Activated CD8-positive, alpha-beta memory T cell treated with anti-CD3 and anti-CD28 coated beads, Interleukin-2, amount 50 U/mL, for 48 hours (primary cell): Measurements from ENCODE around the gene MRTFB.
"Not testable (repeated sequence)": the region's sequence is repeated elsewhere in the genome, so short reads cannot be mapped to it uniquely, and the experiment has no call there.

Experiments
- DNase-seq: peaks from one replicate; pipeline ENCODE4 v3.0.0-alpha.2; 2020

Gene MRTFB

DNA sequence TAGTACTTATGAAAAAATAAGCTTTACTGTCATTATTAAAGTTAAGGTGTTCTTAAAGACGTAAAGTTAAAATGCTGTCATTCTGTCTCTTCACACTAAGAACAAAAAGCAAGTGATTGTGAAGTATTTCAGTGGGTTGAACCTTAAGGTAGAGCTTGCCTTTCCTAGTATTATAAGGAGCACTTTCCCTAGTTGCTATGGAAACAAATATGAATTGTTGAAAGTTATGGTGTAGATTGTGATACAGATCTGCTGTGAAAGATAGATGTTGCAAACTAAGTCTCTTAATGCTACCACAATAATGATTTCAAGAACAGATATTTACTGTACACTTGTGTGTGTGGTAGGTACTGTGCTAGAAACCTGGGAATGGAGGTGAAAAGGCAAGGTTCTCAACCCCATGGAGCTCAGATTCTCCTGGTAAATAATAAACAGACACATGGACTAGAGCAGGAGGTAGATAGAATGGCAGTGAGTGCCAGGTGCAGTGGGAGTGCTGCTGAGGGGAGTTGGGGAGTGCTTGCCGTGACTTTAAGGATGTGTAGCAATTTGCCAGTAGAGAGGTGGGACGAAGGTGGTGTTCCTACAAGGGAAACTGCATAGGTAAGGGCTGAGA is 34.7 kb downstream of the MRTFB start:
- DNase-seq = no peak

DNA sequence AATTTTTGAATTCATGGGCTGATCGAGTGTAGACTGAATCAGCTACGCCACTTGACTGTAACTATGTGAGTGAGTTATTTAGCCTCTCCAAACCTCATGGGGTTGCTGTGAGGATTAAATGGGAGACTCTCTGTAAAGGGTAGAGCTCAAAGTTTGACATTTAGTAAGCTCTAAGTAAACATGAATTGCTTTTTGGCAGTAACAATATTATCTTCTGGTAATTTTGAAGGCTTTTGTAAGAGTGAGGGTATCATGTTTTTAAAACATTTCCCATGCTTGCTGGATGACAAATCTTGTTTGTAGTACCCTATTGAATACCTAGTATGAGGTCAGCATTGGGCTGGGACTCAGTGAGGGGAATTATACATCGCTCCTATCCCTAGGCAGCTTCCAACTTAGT is 35.3 kb downstream of the MRTFB start:
- DNase-seq = no peak

DNA sequence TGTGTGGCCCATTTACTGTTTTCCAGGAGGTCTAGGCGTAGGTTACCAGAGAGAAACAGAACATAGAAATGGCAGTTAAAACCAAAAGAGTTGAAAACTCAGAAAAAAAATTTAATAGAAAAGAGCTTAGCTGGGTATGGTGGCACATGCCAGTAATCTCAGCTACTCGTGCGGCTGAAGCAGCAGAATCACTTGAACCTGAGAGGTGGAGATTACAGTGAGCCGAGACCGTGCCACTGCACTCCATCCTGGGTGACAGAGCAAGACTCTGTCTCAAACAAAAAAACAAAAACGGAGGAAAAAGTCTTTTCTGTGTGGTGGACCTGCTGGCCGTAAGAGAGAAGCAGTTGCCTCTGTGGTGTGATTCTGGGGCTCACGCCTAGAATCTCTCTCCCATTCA is 35.8 kb downstream of the MRTFB start:
- DNase-seq = no peak

DNA sequence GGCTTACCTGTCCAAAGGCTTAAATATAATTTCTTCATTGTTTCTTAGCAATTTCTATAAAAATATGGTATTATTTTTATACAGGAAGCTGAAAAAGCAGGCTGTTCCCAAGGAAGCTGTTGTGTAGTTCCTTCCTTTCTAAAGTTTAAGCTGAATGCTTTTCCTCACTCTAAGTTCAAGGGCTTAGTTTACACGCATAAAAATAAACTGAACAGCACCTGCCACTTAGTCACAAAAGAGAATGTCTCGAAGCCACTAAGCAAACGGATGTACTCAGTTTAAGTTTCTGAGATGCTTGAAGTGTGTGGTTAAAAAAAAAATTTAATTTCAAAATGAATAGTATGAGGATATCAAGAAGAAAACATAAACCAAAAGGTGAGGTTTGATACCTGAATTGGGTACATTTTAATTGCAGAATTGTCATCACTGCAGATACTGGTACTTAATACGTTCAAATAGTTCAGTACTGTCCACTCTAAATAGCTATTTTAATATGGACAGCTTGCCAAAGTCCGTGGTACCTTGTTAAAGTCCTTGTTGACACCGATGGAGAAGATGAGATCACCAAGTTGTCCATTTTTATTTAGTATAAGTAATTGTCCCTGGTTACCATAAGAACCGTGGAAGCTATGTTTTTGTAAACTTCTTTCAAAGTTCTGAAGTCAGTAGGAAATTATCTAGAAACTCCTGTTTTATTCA is 38.1 kb downstream of the MRTFB start:
- DNase-seq = no peak

DNA sequence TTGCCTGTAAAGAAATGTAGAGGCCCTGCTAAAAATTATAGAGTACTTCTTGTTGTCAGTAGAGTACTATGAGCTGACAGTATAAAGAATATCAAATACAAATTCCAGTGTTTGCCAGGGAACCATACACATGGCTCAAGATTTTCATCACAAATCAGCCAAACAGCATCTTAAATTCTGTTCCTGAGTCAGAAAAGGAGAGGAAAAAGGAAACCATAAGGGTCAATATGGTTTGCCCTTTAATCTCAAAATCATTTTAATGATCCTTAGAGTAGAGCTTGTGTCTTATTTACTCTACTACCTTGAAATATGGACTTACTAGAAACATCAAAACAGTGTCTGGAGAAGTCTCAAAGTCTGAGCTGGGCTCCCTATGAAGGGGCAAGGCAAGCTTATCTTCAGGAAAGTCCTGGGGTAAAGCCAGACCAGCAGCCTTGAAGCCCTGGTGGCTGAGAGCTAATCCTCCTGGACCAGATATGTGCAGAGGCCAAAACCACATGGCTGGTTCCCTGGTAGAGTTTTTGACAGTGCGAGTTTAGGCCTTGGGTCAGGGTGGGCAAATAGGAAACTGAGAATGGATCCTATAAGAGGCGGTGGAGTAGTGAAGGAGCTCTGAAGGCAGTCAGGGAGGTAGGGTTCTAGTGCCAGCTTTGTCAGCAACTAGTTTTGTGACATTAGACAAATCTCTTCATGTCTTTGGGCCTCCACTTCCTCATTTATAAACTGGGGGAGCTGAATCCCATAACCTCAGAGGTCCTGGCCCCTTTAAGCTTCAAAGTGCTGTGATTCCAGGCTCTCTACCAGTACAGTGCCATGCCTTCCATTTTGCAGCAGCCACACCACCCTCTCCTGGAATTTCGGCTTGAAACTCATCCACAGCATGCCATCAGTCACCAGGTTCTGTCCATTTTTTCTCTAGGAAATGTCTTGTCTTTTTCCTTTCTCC is 38.9 kb downstream of the MRTFB start:
- DNase-seq = no peak

DNA sequence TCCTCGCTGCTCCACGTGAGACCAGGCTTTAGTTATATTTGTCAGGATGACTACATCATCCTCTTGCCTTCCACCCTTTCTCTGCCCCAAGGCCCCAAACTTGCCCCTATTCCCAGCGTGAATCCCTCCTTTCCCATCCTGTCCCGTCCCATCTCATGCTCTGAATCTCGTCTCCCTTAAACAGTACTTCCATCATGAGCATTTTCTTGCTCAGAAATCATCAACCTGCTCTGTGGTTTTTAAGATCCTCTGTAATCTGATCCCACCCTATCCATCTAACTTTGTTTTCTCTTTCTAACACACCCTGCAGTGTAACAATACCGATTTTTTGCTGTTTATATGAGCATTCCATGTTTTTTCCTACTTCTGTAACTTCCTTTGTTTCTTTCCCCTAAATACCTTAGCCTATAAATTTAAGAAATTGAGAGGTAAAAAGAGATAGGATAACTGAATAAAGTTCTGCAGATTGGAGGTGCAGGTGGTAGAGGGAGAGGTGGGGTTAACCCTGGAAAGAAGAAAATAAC is 39.7 kb downstream of the MRTFB start:
- DNase-seq = no peak

DNA sequence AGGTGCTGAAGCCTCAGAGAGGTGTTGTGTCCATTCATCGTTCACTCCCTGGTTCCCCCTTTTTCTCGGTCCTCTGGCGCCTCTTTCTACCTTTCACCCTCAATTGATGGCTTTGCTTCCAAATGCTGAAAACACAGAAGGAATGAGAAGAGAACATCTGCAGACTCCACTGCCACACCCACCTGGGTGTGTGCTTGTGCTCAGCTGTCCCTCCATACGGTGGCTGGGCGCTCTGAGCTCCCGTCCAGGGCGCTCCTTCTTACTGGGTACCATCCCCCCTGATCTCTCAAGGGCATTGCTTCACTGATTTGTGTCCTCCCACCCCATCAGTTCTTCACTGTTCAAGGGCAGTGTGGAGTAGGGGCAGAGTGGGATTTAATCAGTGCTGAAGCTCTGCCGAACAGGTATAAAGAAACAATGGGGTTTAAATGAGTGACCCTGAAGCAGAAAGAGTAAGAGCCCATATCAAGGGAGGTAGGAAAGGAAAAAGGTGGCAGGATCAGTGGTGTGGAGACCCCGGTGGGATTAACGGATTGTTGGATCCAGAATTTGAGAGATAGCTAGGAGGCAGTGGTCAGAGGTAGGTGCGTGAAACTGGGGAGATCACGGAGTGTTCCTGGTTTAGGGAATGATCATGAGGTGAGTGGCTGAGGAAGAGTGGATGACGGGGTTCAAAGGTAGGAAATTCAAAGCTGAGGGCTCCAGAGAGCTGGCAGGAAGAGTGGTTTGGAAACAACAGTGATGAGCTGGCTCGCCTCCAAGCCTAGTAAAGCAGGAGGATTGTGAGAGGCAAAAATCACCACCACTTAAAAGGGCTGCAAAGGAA is 40.8 kb downstream of the MRTFB start:
- DNase-seq = no peak

DNA sequence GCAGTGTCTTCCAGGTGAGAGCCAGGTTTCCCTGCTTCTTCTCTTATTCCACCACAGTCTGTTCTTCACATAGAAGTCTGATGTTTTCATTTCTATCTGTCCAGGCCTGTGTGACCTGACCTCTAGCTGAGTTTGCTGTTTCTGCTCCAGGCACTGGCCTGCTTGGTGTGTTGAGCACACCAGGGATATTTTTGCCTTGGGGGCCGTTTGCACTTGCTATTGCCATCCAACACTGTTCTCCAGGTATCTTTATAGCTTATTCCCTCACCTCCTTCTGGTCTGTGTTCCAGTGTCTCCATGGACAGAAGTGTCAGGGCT is 41.4 kb downstream of the MRTFB start:
- no peak for DNase-seq

DNA sequence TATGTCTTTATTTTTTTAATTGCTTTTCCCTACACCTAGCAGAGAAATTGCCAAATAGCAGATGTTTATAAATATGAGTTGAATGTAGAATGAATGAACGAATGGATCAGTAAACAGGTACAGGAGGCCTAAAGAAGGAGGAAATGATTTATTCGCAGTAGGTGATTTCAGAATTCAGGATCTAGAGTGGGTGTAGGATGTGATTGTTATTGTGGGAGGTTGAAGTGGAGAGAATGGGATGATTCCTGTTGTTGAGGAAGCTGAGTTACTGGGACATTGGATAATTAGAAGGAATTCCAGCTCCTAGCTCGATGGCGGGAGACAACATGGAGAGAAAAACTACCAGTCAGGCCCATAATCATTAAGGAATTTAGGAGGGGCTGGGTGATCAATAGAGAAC is 42.2 kb downstream of the MRTFB start:
- no peak for DNase-seq

DNA sequence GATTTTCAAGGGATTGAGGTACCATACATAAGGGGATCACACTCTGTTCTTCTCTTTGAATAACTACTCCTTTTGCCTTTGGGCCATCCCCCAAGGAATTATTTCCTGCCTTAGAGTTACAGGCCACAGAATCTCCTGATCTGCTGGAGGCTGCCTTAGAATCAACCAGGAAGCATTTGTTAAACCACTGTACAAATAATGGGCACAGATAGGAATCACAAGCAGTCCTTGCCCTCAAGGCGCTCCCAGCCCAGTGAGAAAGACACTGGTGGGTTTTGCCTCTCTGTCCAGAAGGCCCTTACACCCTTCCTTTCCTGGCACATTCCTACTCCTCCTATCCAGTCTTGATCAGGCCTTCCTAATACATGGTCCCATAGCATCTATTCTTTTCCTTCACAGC is 45.9 kb downstream of the MRTFB start:
- no peak for DNase-seq

DNA sequence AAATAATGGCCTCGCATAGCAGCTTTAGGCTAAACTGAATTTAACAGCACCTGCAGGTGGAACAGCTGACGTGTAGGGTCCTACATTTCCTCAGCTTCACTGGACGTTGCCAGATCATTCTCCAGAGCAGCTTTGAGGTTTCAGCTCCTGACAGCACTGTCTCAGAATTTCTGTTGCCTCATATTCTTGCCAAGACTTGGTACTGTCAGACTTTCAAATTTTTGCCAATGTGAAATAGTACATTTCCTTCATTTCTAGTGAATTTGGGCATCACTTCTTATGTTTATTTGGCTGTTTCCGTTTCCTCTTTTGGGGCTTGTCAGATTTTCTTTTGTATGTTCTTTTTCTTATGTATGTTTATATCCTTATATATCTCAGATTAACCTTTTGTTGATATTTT is 48.7 kb downstream of the MRTFB start:
- DNase-seq = no peak

DNA sequence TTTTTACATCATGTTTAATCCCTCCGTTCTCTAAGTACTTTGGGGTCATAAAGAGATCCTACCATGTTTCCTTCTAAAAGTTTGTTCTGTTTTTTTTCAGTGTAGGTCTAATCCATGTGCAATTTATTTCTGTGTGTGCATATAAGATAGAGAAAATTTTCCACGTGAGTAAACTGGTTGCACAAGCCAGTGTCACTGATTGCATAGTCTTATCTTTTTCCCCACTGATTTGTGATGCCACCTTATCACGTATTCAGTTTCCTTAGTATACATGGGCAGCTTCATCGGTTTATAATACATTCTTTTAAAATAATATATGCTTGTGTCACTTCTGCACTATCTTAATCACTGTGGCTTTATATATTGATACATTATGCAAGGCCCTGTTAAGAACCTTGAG is 49.2 kb downstream of the MRTFB start:
- no peak for DNase-seq

DNA sequence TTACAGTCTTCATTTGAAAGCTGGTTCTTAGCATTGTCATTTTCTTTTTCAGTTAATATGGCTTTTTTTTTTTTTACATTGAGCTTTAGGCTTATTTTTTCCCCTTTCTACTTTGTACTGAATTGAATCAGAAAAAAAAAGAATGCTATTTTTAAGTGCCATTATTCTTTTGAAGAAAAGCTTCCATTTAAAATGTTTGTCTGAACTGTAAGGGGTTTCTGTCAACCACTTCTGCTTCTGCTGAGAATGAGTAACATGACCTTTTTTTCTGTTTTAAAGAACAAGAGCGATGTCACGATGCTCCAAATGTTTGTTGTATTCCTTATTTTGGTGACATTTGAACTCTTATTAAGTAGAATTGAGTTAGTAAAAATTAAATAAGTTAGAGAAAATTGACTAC is 50.0 kb downstream of the MRTFB start:
- DNase-seq = no peak

DNA sequence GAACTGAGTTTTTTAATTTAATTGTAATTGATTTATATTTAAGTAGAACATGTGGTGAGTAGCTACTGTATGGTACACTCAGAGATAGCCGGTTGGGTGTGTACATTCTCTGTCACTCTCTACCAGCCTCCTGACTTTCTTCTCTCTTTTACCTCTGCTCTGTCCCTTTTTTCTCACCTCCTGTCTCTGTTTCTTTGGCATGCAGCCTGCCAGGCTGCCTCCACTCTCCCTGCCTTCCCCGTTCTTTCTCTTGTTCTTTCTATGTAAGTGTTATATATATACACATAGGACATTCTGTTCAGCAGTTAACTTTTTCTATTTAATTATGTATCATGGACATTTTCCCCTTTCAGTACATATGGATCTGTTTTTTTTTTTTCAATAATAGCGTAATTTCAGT is 50.8 kb downstream of the MRTFB start:
- no peak for DNase-seq

DNA sequence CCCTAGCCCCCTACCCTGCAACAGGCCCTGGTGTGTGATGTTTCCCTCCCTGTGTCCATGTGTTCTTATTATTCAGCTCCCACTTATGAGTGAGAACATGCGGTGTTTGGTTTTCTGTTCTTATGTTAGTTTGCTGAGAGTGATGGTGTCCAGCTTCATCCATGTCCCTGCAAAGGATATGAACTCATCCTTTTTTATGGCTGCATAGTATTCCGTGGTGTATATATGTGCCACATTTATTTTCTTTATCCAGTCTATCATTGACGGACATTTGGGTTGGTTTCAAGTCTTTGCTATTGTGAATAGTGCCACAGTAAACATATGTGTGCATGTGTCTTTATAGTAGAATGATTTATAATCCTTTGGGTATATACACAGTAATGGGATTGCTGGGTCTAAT is 51.3 kb downstream of the MRTFB start:
- not testable (repeated sequence) for DNase-seq

DNA sequence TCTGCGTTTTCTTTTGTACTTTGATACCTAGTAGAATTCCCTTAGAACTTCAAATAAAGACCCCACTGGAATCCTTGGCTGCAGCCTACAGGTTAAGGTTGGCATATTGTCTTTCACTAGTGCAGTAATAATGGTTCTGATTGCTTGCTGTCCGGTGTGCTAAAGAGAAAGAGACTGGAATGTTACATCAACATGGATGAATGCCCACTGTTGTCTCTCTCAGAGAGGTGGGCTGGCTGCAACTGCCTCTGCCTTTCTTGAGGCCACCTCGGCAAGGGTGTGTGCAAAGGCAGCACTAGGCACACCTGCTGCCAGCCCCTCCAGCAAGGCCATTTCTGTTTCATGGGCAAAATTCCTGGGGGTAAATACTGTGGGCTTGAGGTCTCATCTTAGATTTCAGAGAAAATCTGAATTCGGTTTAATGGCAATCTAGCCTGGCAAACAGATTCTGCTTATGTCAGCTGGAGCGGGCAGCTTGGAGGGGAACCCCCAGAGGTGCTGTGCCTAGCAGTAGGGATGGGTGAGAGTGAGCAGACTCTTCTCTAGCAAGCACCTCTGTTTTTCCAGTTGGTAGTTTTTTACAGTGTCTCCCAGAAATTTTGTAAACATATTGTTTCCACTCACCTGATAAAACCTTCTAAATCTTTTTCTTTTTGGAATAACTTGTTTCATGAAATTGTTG is 54.0 kb downstream of the MRTFB start:
- DNase-seq = no peak

DNA sequence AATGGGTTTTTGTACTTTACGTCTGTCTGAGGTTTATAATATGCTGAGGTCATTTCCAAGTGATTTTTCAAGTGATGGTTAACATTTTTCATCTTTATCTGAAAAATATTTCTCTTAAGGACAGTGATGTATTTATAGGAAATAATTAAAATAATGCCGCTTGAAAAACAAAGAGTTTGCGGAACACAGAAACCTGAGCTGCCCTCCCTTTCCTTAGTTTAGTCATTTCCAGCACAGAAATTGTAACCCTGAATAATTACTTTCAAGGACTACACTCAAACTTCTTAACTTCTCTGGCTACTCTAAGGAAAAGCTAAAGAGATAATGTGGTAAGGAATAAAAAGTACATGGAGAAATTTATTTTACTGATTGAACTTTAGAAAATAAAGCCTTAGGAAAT is 54.6 kb downstream of the MRTFB start:
- no peak for DNase-seq

DNA sequence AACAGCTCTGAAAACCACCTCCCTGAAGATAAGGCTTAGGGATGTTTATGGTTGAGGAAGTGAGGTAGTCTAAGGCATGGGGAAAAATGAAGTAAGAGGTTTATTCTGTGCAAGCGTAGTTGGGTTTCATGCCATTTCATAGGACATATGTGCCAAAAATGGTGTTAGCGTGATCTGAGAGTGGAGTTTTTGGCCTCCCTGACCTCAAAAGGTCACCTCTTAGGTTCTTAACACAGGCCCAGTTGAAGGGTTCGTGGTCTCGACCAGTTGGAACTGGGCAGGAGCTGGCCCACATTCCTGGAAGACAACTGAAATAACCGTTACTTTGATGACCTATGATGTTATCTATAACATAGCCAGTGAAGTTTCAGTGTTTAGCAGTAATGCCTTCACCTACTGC is 57.0 kb downstream of the MRTFB start:
- no peak for DNase-seq

DNA sequence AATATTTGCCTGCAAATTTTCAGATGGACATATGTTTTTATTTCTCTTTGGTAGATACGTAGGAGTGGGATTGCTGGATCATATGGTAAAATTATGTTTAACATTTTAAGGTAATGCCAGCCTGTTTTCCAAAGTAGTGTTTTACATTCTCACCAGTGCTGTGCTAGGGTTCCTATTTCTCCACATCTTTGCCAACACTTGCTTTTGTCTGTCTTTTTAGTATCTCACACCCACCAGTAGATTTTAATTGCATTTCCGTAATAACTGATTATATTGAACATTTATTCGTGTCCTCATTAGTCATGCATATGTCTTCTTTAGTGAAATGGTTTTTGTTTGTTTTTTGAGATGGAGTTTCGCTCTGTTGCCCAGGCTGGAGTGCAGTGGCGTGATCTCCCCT is 58.4 kb downstream of the MRTFB start:
- DNase-seq = no peak

DNA sequence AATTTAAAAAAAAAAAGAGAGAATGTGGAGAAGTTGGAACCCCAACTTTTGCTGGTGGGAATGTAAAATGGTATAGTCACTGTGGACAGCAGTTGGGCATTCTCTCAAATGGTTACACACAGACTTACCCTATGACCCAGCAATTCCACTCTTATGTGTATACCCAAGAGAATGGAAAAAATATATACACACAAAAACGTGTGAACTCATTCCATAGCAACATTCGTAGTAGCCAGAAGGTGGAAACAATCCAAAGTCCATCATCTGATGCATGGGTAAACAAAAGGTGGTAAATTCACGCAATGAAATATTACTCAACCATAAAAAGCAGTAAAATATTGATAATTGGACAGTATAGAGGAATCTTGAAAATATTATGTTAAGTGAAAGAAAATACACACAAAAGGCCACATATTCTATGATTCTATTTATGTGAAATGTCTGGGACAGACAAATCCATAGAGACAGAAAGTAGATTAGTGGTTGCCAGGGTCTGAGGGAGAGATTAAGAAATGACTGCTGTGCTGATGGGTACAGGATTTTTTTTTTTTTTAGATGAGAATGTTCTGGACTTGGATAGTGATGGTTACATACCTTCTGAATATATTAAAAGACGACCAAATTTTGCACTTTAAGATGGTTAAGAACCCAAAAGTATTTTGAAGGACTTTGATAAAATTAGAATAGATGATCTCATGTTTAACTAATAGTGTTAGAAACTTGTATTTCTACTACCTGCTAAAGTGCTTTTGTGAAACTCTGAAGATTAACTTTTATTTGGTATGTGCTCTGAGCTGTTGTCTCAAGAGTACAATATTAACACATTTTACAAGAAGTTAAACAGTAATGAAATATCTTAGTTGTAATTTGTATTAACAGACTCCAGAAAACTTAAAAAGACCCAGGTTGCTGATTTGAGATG is 60.9 kb downstream of the MRTFB start:
- no peak for DNase-seq

DNA sequence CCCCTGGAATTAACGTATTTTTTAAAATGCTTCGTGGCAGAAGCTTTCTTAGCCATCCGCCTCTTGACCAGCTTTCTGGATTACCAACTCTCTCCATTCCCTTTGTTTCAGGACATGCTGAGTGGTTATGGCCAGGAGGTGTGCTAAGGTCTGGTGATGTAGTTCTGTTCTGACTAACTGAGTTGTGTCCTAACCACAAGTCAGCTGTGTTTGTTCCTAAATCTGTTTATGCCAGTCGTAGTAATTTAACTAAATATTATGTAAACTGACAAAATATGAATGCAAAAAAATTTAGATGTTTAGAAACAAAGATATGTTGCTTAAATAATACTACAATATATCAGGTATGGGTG is 61.6 kb downstream of the MRTFB start:
- no peak for DNase-seq
